Measurements from ENCODE around the gene MINK1.
A peak's percentile ranks its signal among the peaks of the same experiment; 100 is the strongest.
"Not testable (repeated sequence)": the region's sequence is repeated elsewhere in the genome, so short reads cannot be mapped to it uniquely, and the experiment has no call there.

Gene MINK1

DNA sequence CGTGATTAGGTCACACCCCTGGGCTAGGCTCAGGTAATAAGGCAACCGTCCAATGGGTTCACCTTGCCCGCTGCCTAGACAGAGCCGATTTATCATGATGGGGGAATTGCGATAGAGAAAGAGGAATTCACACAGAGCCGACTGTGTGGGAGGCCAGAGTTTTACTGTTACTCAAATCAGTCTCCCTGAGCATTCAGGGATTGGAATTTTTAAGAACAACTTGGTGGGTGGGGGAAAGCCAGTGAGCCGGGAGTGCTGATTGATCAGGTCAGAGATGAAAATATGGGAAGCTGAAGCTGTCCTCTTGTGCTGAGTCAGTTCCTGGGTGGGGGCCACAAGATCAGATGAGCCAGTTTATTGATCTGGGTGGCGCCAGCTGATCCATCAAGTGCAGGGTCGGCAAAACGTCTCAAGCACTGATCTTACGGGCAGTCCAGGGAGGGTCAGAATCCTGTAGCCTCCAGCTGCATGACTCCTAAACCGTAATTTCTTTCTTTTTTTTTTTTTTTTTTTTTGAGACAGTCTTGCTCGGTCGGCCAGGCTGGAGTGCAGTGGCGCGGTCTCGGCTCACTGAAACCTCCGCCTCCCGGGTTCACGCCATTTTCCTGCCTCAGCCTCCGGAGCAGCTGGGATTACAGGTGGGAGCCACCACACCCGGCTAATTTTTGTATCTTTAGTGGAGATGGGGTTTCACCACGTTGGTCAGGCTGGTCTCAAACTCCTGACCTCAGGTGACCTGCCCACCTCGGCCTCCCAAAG lies 93.6 kb downstream of the MINK1 start:
- not testable (repeated sequence) for DNase-seq (ENCODE audit: insufficient read length, low spot score); FAIRE-seq

DNA sequence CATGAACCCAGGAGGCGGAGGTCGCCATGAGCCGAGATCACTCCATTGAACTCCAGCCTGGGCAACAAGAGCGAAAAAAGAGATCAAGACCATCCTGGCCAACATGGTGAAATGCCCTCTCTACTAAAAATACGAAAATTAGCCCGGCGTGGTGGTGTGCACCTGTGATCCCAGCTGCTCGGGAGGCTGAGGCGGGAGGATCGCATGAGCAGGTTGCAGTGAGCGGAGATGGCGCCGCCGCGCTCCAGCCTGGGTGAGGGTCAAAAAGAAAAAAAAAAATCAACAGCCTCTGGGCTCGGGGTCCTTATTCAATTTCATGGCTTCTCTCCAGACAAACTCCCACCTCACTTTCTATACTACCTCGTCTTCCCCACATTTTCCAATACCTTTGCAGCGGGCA lies 95.7 kb downstream of the MINK1 start:
- FAIRE-seq: no peak
- DNase-seq (ENCODE audit: insufficient read length, low spot score): no peak

DNA sequence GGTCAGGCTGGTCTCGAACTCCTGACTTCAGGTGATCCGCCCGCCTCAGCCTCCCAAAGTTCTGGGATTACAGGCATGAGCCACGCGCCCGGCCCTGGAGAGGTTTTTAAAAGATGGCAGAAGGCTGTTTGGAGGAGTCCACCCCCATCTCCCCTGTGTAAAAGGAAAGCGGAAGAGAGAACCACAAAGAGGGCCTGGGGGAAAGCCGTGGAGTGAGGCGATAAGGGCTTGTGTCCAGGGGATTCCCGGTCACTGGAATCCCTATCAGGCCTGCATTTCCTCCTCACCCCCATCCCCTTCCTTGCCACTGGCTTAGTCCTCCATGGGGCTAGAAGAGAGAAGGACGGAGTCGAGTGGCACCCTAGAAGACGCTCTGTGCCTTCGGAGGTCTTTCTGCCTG lies 98.8 kb downstream of the MINK1 start, which contains the start of gene GP1BA:
TSS of gene GP1BA (plus strand) at position 315 of the 400 bp plus-strand sequence. CDS start 328 bp downstream, outside the sequence.
- DNase-seq (ENCODE audit: insufficient read length, low spot score) (no peak), FAIRE-seq (peak; percentile 33)

DNA sequence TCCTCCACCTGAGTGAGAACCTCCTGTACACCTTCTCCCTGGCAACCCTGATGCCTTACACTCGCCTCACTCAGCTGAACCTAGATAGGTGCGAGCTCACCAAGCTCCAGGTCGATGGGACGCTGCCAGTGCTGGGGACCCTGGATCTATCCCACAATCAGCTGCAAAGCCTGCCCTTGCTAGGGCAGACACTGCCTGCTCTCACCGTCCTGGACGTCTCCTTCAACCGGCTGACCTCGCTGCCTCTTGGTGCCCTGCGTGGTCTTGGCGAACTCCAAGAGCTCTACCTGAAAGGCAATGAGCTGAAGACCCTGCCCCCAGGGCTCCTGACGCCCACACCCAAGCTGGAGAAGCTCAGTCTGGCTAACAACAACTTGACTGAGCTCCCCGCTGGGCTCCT lies 99.6 kb downstream of the MINK1 start:
- FAIRE-seq: no peak
- no peak for DNase-seq (ENCODE audit: insufficient read length, low spot score)

DNA sequence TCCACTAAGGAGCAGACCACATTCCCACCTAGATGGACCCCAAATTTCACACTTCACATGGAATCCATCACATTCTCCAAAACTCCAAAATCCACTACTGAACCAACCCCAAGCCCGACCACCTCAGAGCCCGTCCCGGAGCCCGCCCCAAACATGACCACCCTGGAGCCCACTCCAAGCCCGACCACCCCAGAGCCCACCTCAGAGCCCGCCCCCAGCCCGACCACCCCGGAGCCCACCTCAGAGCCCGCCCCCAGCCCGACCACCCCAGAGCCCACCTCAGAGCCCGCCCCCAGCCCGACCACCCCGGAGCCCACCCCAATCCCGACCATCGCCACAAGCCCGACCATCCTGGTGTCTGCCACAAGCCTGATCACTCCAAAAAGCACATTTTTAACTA lies 100.5 kb downstream of the MINK1 start:
- DNase-seq (ENCODE audit: insufficient read length, low spot score): no peak
- no peak for FAIRE-seq

DNA sequence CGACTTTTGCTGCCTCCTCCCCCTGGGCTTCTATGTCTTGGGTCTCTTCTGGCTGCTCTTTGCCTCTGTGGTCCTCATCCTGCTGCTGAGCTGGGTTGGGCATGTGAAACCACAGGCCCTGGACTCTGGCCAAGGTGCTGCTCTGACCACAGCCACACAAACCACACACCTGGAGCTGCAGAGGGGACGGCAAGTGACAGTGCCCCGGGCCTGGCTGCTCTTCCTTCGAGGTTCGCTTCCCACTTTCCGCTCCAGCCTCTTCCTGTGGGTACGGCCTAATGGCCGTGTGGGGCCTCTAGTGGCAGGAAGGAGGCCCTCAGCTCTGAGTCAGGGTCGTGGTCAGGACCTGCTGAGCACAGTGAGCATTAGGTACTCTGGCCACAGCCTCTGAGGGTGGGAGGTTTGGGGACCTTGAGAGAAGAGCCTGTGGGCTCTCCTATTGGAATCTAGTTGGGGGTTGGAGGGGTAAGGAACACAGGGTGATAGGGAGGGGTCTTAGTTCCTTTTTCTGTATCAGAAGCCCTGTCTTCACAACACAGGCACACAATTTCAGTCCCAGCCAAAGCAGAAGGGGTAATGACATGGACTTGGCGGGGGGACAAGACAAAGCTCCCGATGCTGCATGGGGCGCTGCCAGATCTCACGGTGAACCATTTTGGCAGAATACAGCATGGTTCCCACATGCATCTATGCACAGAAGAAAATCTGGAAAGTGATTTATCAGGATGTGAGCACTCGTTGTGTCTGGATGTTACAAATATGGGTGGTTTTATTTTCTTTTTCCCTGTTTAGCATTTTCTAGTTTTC lies 101.2 kb downstream of the MINK1 start:
- FAIRE-seq (peak; percentile 65), DNase-seq (ENCODE audit: insufficient read length, low spot score) (peak; percentile 46)

DNA sequence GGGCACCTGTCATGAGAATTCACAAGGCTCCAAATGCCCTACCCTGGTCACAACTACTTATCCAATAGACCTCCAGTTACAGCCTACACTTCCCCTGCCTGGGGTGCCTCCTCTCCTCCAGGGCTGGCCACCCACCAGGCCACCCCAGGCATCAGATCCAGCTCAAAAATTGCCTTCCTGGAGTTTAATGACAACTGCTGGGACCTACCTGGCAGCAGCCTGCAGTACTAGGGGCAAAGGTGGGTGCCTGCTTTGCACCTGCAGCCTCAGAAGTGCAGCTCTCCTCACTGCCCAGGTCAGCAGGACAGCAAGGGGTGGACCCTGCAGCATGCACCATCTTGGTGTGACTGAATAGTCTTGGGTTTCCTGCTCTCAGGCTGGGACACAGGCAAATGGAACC lies 102.5 kb downstream of the MINK1 start:
- DNase-seq (ENCODE audit: insufficient read length, low spot score): no peak
- FAIRE-seq: no peak

DNA sequence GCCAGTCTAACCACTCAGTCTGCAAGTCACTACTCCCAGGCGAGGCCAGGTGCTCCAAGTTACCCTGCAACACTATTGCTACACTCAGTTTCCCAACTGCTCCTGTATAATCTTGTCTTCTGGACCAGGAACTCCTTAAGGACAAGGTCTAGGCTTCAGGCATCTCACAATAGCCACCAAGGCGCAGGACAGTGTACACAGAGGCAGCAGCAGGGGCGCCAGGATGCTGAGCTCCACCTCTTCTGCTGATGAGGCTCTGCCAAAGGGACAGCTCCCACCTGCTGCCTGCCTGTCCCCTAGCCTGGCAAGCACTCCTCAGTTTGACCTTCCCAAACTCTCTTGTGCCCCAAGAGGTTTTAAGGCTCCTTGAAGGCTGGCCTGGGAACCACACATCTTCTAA lies 103.3 kb downstream of the MINK1 start:
- DNase-seq (ENCODE audit: insufficient read length, low spot score) (no peak), FAIRE-seq (no peak)

DNA sequence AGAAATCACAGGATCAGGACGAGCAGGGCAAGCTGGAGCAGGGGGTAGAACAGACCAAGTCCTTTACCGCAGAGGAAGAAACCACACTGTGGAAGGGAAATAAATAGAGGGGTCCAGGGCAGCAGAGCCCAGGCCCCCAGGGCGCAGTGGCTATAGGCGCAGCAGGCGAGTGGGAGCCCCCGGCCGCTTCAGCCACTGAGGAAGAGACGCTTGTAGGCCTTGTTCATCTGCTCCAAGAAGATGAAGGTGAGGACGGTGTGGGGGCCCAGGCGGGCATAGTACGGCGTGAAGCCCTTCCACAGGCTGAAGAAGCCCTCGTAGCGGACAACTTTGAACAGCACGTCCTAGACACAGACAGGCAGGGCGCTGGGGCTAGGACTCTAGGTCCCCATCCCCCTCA lies 104.4 kb downstream of the MINK1 start:
- FAIRE-seq (no peak), DNase-seq (ENCODE audit: insufficient read length, low spot score) (no peak)

DNA sequence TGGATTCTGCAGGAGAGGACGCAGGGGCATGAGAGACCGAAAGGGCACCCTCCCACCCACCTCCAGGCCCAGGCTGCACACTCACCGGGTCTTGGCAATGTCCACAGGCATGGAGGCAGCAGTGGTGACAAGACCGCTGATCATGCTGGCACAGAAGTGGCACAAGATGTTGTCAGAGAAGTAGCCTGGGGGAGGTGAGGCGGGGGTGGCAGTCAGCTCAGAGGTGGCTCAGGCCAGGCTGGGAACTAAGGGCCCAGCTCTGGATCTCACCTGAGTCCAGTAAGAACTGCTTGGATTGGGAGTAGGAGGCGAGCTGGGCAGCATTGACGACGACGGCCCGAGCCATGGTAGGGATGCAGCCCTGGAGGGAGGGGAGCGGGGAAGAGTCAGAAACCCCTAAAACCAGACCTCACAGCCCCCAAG lies 104.9 kb downstream of the MINK1 start:
- DNase-seq (ENCODE audit: insufficient read length, low spot score) (no peak), FAIRE-seq (no peak)

DNA sequence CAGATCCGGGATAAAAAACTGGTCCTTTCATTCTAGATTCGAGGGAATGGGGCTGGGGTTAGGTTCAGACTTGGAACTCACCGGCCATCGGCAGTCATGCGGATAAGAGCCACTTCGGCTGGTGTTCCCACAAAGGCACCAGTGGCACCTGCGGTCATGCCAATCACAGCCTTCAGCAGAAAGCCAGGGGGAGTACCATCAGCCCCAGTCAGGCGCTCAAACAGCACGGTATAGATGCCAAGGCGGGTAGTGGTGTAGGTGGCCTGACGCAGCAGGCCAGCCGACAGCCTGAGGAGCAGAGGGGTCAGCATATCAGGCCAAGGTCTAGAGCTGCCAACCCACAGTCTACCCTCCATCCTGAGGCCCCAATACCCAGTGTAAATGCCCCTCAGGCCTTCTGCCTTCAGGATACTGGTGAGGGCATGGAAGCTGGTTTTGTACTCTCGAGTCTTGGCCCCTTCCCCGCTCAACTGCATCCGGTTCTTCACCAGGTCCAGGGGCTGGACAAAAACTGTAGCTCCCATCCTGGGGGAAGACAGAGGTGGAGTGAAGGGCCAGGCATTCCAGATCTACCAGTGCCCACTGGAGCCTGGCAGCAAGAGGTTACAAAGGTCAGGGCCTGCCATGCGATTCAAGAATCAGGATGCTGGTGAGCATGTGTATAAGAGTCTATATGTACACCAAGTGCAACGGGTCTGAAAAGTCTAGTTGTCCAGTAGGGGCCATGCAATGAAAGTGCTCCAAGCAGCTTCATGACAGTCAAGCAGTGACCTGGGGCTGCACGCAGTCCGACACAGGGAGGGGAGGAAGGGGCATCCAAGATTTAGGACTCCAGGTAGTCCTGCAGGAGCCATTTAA lies 105.8 kb downstream of the MINK1 start:
- no peak for DNase-seq (ENCODE audit: insufficient read length, low spot score)
- peak; percentile 81 for FAIRE-seq

DNA sequence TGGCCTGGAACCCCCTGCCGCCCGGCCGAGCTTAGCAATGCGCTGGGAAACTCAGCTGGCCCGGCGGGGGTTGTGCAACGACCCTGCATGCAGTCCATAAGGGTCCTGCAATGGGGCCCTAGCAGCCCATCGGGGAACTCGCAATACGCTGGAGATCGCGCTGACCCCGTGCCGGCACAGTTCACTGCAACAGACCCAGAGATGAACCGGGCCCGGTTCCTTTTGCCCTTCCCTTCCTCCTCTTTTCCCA lies 106.3 kb downstream of the MINK1 start:
- FAIRE-seq: no peak
- no peak for DNase-seq (ENCODE audit: insufficient read length, low spot score)

DNA sequence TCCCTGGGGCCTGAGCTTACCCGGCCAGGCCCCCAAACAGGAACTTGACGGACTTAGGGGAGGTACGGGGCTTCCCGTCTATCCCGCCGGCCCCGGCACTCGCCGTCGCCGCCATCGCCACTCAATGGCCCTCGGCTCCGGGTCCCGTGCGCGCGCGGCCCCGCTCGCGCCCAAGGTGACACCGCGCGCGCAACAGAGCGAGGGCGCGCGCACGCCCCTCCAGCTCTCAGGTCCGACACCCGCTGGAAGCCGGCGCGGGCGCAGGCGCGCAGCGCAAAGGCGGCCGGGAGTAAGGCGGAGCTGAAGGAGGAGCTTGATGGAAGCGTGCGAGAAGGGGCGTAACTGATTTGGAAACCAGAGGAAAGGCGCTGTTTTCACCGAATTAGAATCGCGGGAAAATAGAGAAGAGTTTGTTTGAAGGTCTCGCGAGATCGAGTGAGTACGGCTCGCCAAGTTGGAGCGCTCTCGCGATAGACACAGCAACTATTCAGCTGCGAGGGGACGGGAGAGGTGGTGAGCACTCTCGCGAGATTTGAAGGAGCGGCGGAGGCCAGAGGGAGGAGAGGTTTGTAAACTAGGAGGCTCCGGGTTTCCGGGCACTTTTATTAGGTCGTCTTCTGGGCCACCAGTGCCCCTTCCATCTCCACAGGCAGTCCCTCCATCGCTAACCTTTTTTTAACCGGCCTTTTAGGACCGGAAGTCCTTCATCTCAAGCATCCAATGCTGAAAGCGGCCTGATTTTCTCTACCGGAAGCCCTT lies 106.8 kb downstream of the MINK1 start, which contains the start of the genes RNF167 and SLC25A11:
TSS of gene RNF167 (plus strand) at position 473 of the 759 bp plus-strand sequence. CDS start 642 bp downstream, outside the sequence.
TSS of gene SLC25A11 (minus strand) at position 251 of the 759 bp plus-strand sequence. CDS start at position 115, 136 bp downstream.
- FAIRE-seq: peak; percentile 100
- peak; percentile 88 for DNase-seq (ENCODE audit: insufficient read length, low spot score)

DNA sequence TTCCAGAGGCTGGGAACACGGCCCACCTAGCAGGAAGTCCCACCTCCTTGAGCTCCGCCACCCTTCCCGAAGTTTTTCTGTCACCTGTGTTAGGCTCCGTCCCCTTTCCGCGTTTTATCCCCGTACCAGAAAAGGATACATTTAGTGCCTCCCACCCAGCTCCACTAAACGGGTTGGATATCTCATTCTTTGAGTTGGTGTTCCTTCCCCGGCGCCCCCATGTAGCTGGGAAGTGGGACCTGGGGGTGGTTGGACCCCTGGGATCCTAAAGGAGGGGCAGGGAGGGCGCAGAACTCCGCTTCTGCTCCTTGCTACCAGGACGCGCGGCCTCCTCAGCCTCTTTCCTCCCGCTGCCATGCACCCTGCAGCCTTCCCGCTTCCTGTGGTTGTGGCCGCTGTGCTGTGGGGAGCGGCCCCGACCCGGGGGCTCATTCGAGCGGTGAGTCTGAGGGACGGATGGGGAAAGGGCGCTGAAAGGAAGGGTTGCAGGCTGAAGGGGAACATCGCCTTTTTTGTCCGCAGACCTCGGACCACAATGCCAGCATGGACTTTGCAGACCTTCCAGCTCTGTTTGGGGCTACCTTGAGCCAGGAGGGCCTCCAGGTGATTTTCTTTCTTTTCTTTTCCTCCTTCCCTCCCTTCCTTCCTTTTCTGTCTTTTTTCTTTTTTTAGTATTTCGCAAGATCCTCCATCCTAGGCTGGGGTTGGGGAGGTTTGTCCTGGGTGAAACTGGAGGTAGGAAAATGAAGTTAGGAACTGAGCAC lies 107.6 kb downstream of the MINK1 start:
- no peak for DNase-seq (ENCODE audit: insufficient read length, low spot score)
- peak; percentile 74 for FAIRE-seq

DNA sequence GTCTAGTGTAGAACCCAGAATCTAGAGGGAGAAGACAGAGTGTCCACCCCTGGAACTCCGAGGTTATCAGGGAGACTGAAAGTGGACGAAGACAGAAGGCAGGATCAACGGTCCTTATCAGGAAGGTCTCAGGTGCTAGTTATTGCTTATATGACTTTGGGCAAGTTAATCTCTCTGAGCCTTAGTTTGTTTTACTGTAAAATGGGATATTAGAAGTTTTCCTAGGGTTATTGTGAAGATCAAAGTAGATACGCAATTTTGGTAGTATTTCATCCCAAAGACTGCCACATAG lies 108.1 kb downstream of the MINK1 start:
- FAIRE-seq (no peak), DNase-seq (ENCODE audit: insufficient read length, low spot score) (no peak)

DNA sequence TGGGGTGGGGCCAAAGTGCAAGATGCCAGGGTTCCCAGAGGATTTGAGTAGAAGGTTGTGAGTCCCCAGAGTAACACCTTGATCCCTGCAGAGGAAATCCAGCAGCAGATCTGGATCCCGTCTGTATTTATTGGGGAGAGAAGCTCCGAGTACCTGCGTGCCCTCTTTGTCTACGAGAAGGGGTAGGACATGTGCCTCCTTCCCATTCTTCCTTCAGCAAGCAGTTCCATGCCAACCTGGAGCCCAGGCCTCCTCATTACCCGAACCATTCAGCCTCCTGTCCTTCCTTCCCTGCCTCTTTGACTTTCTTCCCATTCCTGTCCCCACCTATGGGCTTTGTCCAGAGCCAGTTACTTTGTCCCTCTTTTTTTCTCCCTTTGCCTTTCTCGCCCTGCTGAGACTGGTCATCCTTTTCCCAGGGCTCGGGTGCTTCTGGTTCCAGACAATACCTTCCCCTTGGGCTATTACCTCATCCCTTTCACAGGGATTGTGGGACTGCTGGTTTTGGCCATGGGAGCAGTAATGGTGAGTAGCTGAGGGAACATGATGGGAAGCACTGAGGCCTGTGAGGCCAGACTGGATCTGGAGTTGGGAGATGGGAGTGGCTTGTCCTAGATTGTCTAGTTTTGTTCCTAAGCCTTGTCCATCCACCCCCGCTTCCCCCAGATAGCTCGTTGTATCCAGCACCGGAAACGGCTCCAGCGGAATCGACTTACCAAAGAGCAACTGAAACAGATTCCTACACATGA lies 109.8 kb downstream of the MINK1 start:
- DNase-seq (ENCODE audit: insufficient read length, low spot score): no peak
- FAIRE-seq: no peak

DNA sequence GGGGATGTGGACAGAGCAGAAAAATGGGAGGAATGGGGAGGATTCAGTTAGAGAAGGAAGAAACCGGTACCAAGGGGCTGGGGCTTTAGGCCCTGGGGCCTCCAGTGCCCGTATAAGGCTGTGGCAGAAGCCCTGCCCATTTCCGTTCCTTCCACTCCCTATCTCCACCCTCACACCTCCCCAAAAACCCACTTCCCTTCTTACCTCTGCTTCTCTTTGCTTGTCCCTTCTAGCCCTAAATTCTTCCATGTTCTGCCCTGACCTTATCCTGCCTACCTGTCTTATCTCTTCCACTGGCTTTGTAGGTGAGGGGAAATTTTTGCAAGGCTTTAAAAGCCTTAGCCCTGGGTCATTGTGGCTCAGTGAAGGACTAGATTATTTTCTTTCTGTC lies 111.0 kb downstream of the MINK1 start:
- no peak for DNase-seq (ENCODE audit: insufficient read length, low spot score)
- FAIRE-seq: peak; percentile 78

DNA sequence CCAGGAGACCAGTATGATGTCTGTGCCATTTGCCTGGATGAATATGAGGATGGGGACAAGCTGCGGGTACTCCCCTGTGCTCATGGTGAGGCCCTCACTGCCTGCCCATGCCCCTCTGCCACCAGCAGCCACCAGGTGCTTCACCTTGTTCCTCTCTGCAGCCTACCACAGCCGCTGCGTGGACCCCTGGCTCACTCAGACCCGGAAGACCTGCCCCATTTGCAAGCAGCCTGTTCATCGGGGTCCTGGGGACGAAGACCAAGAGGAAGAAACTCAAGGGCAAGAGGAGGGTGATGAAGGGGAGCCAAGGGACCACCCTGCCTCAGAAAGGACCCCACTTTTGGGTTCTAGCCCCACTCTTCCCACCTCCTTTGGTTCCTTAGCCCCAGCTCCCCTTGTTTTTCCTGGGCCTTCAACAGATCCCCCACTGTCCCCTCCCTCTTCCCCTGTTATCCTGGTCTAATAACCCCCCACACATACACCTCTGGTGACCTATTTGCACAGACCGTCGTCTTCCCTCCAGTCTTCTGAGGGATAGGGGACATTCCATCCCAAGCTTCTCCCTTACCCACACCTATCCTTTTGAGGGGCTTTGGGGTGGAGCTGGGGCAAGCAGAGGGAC lies 111.5 kb downstream of the MINK1 start:
- DNase-seq (ENCODE audit: insufficient read length, low spot score): no peak
- no peak for FAIRE-seq
